SJSA1 (cell line): ENCODE results near the gene PSPN. TPM values are rescaled to one million over a fixed set of nuclear protein-coding genes. Genes with fewer than 3 reads are reported as not detected.
"Not testable (repeated sequence)": the region's sequence is repeated elsewhere in the genome, so short reads cannot be mapped to it uniquely, and the experiment has no call there.

Experiments
- DNase-seq, 2 experiments: peaks; one replicate each; pipeline ENCODE4 v3.0.0-alpha.2; 2015 to 2020; ENCODE audit warnings: low spot score in 2 of 2, low read depth in 1 of 2
- H3K27ac ChIP-seq: fragments of 250-450 bp; sonication (Bioruptor Pico); 2 replicates; pipeline ENCODE4 v1.5.1; 2020; ENCODE audit warnings: mild to moderate bottlenecking, moderate library complexity
- H3K27me3 ChIP-seq: fragments of 250-450 bp; sonication (Bioruptor Pico); replicated peaks from 2 replicates; pipeline ENCODE4 v1.5.1; 2020; ENCODE audit warnings: mild to moderate bottlenecking, moderate library complexity
- H3K36me3 ChIP-seq: fragments of 250-450 bp; sonication (Bioruptor Pico); 2 replicates; pipeline ENCODE4 v1.5.1; 2020; ENCODE audit warnings: mild to moderate bottlenecking
- H3K4me1 ChIP-seq: fragments of 250-450 bp; sonication (Bioruptor Pico); replicated peaks from 2 replicates; pipeline ENCODE4 v1.6.1; 2021; ENCODE audit warnings: mild to moderate bottlenecking
- H3K4me3 ChIP-seq: fragments of 250-450 bp; sonication (Bioruptor Pico); 2 replicates; pipeline ENCODE4 v1.5.1; 2020; ENCODE audit warnings: mild to moderate bottlenecking
- H3K9me3 ChIP-seq: fragments of 250-450 bp; sonication (Bioruptor Pico); replicated peaks from 2 replicates; pipeline ENCODE4 v1.5.1; 2020; ENCODE audit warnings: mild to moderate bottlenecking
- total RNA-seq: library from RNA; depleted of rRNA; stranded (reverse); fragments of >200 nt; shearing (Covaris generic); gene quantifications from 2 replicates; pipeline ENCODE4 v1.2.3, GENCODE V29; 2014

PSPN gene
- total RNA-seq, 1 experiment from 2014 or later: 1.2 TPM

- Histone ChIP-seq H3K27me3 (no peaks in the 10 kb centered on the region), H3K9me3 (no peaks in the 10 kb centered on the region), H3K4me1 (peaks cover 10% of the 10 kb centered on the region), H3K27ac (no peak overlapping the region), H3K4me3 (peak overlapping the region; percentile 79), H3K36me3 (peaks cover 9% of the 10 kb centered on the region)
- no peak for DNase-seq
Measured at GRCh38 chr19:6373813-6374108, 2.0 kb downstream of the PSPN start.

- peak overlapping the region; percentile 79 for H3K4me3 ChIP-seq
- peaks cover 12% of the 10 kb centered on the region for H3K36me3 ChIP-seq
- H3K27ac ChIP-seq: peak overlapping the region; percentile 57
- peak; percentile 43 to 98 for DNase-seq
- no peaks in the 10 kb centered on the region for H3K9me3 ChIP-seq
- H3K27me3 ChIP-seq: no peaks in the 10 kb centered on the region
- H3K4me1 ChIP-seq: peaks cover 10% of the 10 kb centered on the region
Measured at GRCh38 chr19:6373096-6373812, 2.5 kb downstream of the PSPN start.

GRCh38 chr19:6372594-6373095 is 3.1 kb downstream of the PSPN start, which contains the start of gene ALKBH7:
ALKBH7 (plus strand) TSS chr19:6372794; CDS start chr19:6372821, 27 bp downstream.
- peak; percentile 98 to 100 for DNase-seq
- Histone ChIP-seq H3K36me3 (peaks cover 19% of the 10 kb centered on the region), H3K4me3 (peak within 1 kb of the TSS; percentile 79), H3K27ac (peak within 1 kb of the TSS; percentile 57), H3K4me1 (peaks cover 10% of the 10 kb centered on the region), H3K27me3 (no peaks in the 10 kb centered on the region), H3K9me3 (no peaks in the 10 kb centered on the region)

- peaks cover 11% of the 10 kb centered on the region for H3K4me1 ChIP-seq
- H3K36me3 ChIP-seq: peaks cover 59% of the 10 kb centered on the region
- no peak overlapping the region for H3K4me3 ChIP-seq
- no peaks in the 10 kb centered on the region; the same call in 1 of the 2 replicates for H3K9me3 ChIP-seq
- DNase-seq: no peak
- H3K27ac ChIP-seq: no peak overlapping the region
- no peaks in the 10 kb centered on the region for H3K27me3 ChIP-seq
Measured at GRCh38 chr19:6364353-6364752, 11.4 kb downstream of the PSPN start.

- peak overlapping the region; percentile 89 for H3K4me3 ChIP-seq
- H3K27ac ChIP-seq: no peak overlapping the region; the same call in 1 of the 2 replicates
- H3K27me3 ChIP-seq: no peaks in the 10 kb centered on the region
- H3K9me3 ChIP-seq: no peaks in the 10 kb centered on the region; the same call in 1 of the 2 replicates
- peaks cover 11% of the 10 kb centered on the region for H3K4me1 ChIP-seq
- H3K36me3 ChIP-seq: peaks cover 44% of the 10 kb centered on the region
- DNase-seq: no peak
Measured at GRCh38 chr19:6362351-6362801, 13.4 kb downstream of the PSPN start.

- H3K9me3 ChIP-seq: no peaks in the 10 kb centered on the region; the same call in 1 of the 2 replicates
- H3K4me1 ChIP-seq: peaks cover 11% of the 10 kb centered on the region
- DNase-seq: no peak
- H3K4me3 ChIP-seq: peak overlapping the region; percentile 89
- H3K36me3 ChIP-seq: peaks cover 41% of the 10 kb centered on the region
- H3K27ac ChIP-seq: peak overlapping the region; percentile 75
- H3K27me3 ChIP-seq: no peaks in the 10 kb centered on the region
Measured at GRCh38 chr19:6362027-6362350, 13.7 kb downstream of the PSPN start.

- H3K9me3 ChIP-seq, H3K27ac ChIP-seq, DNase-seq, H3K27me3 ChIP-seq: not testable (repeated sequence)
- peaks cover 11% of the 10 kb centered on the region for H3K4me1 ChIP-seq
- peaks cover 29% of the 10 kb centered on the region for H3K36me3 ChIP-seq
- H3K4me3 ChIP-seq: peak overlapping the region; percentile 89
Measured at GRCh38 chr19:6360857-6361216, 14.9 kb downstream of the PSPN start.

- not testable (repeated sequence) for H3K9me3 ChIP-seq, DNase-seq, H3K27me3 ChIP-seq, H3K4me3 ChIP-seq, H3K27ac ChIP-seq
- peaks cover 28% of the 10 kb centered on the region for H3K36me3 ChIP-seq
- peaks cover 11% of the 10 kb centered on the region for H3K4me1 ChIP-seq
Measured at GRCh38 chr19:6360445-6360844, 15.3 kb downstream of the PSPN start.

- H3K4me1 ChIP-seq: peaks cover 11% of the 10 kb centered on the region
- H3K9me3 ChIP-seq: no peaks in the 10 kb centered on the region; the same call in 1 of the 2 replicates
- no peak overlapping the region for H3K4me3 ChIP-seq
Measured at GRCh38 chr19:6359568-6360341, 16.0 kb downstream of the PSPN start.

GRCh38 chr19:6358003-6358402 is 17.7 kb downstream of the PSPN start:
- H3K4me3 ChIP-seq: no peak overlapping the region
- no peaks in the 10 kb centered on the region; the same call in 1 of the 2 replicates for H3K9me3 ChIP-seq
- H3K36me3 ChIP-seq: peaks cover 9% of the 10 kb centered on the region
- DNase-seq: no peak
- H3K27ac ChIP-seq: no peak overlapping the region
- H3K4me1 ChIP-seq: peaks cover 11% of the 10 kb centered on the region
- H3K27me3 ChIP-seq: no peaks in the 10 kb centered on the region

More at GRCh38 chr19:6359568-6360341, 16.0 kb downstream of the PSPN start:
- Histone ChIP-seq H3K27ac (no peak overlapping the region), H3K36me3 (peaks cover 21% of the 10 kb centered on the region), H3K27me3 (no peaks in the 10 kb centered on the region)
- DNase-seq: no peak

GRCh38 chr19:6357174-6357573 is 18.6 kb downstream of the PSPN start:
- H3K4me1 ChIP-seq: peaks cover 4% of the 10 kb centered on the region; the same call in 1 of the 2 replicates
- H3K36me3 ChIP-seq: peaks cover 4% of the 10 kb centered on the region
- no peak overlapping the region for H3K27ac ChIP-seq
- DNase-seq: no peak
- H3K4me3 ChIP-seq: no peak overlapping the region
- H3K9me3 ChIP-seq: no peaks in the 10 kb centered on the region; the same call in 1 of the 2 replicates
- H3K27me3 ChIP-seq: no peaks in the 10 kb centered on the region

- not testable (repeated sequence) for H3K36me3 ChIP-seq, H3K4me3 ChIP-seq, H3K9me3 ChIP-seq, H3K27me3 ChIP-seq, H3K4me1 ChIP-seq, DNase-seq, H3K27ac ChIP-seq
Measured at GRCh38 chr19:6355321-6356040, 20.3 kb downstream of the PSPN start.

- Histone ChIP-seq H3K4me3 (no peak overlapping the region), H3K4me1 (no peaks in the 10 kb centered on the region), H3K9me3 (no peaks in the 10 kb centered on the region), H3K36me3 (no peaks in the 10 kb centered on the region), H3K27ac (no peak overlapping the region), H3K27me3 (no peaks in the 10 kb centered on the region)
- no peak for DNase-seq
Measured at GRCh38 chr19:6354098-6354674, 21.5 kb downstream of the PSPN start.
